Measurements from ENCODE around the gene CXCL8. TPM values are rescaled to one million over a fixed set of nuclear protein-coding genes. Genes with fewer than 3 reads are reported as not detected.

The CXCL8 gene
- polyA plus RNA-seq, 1 of the 3 experiments (the other 2 are of a cell fraction) = 6.0 TPM

- TF ChIP-seq USF2 (IDR thresholded peaks at IDR 0.05; ENCODE audit: borderline replicate concordance, low read depth, low read length) = no peak
- TF ChIP-seq EP300 (IDR thresholded peaks at IDR 0.05; ENCODE audit: borderline replicate concordance in 1 of 2, low read depth in 1 of 2, low read length in 1 of 2) = no peak
- TF ChIP-seq TCF12 (IDR thresholded peaks at IDR 0.05) = no peak
These were observed 9.5 kb upstream of the CXCL8 start (continued) for GRCh38 chr4:73730867-73731266.

GRCh38 chr4:73731968-73732610 is 8.3 kb upstream of the CXCL8 start:
- Histone ChIP-seq H3K27me3 (ENCODE audit: insufficient read depth) (no peaks in the 10 kb centered on the region), H3K9ac (no peak overlapping the region), H2AFZ (ENCODE audit: low read depth) (no peak overlapping the region), H3K4me3 (ENCODE audit: low read depth in 2 of 2, low read length in 1 of 2) (no peak overlapping the region), H3K4me1 (ENCODE audit: control insufficient read depth in 1 of 2, insufficient read depth in 2 of 2, low read depth in 1 of 2, low read length in 1 of 2) (no peaks in the 10 kb centered on the region; a peak in 1 of 4 replicates), H3K36me3 (replicated peaks in 1 of 2; ENCODE audit: control insufficient read depth in 1 of 2, insufficient read depth in 2 of 2, low read length in 1 of 2) (no peaks in the 10 kb centered on the region), H3F3A (replicated peaks; ENCODE audit: insufficient read depth) (peaks cover 5% of the 10 kb centered on the region), H3K4me2 (no peak overlapping the region), H3K79me2 (ENCODE audit: insufficient read depth) (no peaks in the 10 kb centered on the region), H3K9me2 (no peaks in the 10 kb centered on the region), H3K9me3 (no peaks in the 10 kb centered on the region), H4K20me1 (ENCODE audit: insufficient read depth) (no peaks in the 10 kb centered on the region), H3K27ac (ENCODE audit: low read depth in 2 of 2, low read length in 1 of 2) (no peak overlapping the region)
- no peak for TF ChIP-seq ZBTB33 (IDR thresholded peaks at IDR 0.05; ENCODE audit: borderline replicate concordance, low read depth)
- no peak for TF ChIP-seq NRF1 (IDR thresholded peaks at IDR 0.05; ENCODE audit: low read depth, low read length)
- TF ChIP-seq POLR2AphosphoS5 (IDR thresholded peaks at IDR 0.05; ENCODE audit: low read depth, low read length) = no peak
- TF ChIP-seq EP300 (IDR thresholded peaks at IDR 0.05; ENCODE audit: borderline replicate concordance in 1 of 2, low read depth in 1 of 2, low read length in 1 of 2) = no peak
- TF ChIP-seq CTCF (IDR thresholded peaks at IDR 0.05) = no peak
- TF ChIP-seq USF2 (IDR thresholded peaks at IDR 0.05; ENCODE audit: borderline replicate concordance, low read depth, low read length) = no peak
- WGBS (ENCODE audit: low lambda C conversion rate) = 61% methylated on average over 8 of the region's 8 CpGs
- ChIA-PET CTCF (no interaction called here), POLR2A (no interaction called here)
- DNase-seq = no peak
